Suprapubic skin (tissue), 3 donors: ENCODE data around the gene CHL1.

ENCODE experiments used
- CTCF ChIP-seq, 2 donors: fragments of 200-600 bp in 1 of 2; fragments of 450-650 bp in 1 of 2; sonication (generic) in 1 of 2; IDR thresholded peaks; one replicate each; pipeline ENCODE4 v1.5.1; 2016 to 2019; ENCODE audit warnings: antibody characterized with exemption in 2 of 2, mild to moderate bottlenecking in 1 of 2, moderate library complexity in 1 of 2
- EP300 ChIP-seq: sonication (generic); formaldehyde crosslinking; IDR thresholded peaks from one replicate; pipeline ENCODE4 v1.6.1; 2017; ENCODE audit warnings: antibody characterized with exemption

- no peak for TF ChIP-seq EP300
- TF ChIP-seq CTCF (IDR thresholded peaks at IDR 0.05) = no peak
These were observed 91.9 kb downstream of the CHL1 start for GRCh38 chr3:288417-288816.
